Transverse colon (tissue), 4 donors: Measurements from ENCODE around the gene NHLH1. TPM values are rescaled to one million over a fixed set of nuclear protein-coding genes. Genes with fewer than 3 reads are reported as not detected.
"Not testable (repeated sequence)": the region's sequence is repeated elsewhere in the genome, so short reads cannot be mapped to it uniquely, and the experiment has no call there.

ENCODE experiments used
- DNase-seq: peaks from one replicate; pipeline ENCODE4 v3.0.0-alpha.2; 2019
- H3K27ac ChIP-seq, 4 donors: fragments of 200-600 bp; sonication (generic); 2 replicates each; pipeline ENCODE4 v1.5.1; 2016 to 2018; ENCODE audit warnings: inconsistent platforms in 4 of 4
- H3K27me3 ChIP-seq: fragments of 200-600 bp; sonication (generic); 2 replicates; pipeline ENCODE4 v1.5.1; 2017; ENCODE audit warnings: inconsistent platforms
- H3K36me3 ChIP-seq, 4 donors: fragments of 200-600 bp; sonication (generic); 2 replicates each; pipeline ENCODE4 v1.5.1; 2017 to 2019; ENCODE audit warnings: inconsistent platforms in 4 of 4
- H3K4me1 ChIP-seq, 4 donors: fragments of 200-600 bp; sonication (generic); 2 replicates each; pipeline ENCODE4 v1.5.1; 2017 to 2020; ENCODE audit warnings: inconsistent platforms in 4 of 4
- H3K4me3 ChIP-seq, 4 donors: fragments of 200-600 bp; sonication (generic); 1 replicate in 1 of 4; 2 replicates in 3 of 4; pipeline versions ENCODE4 v1.5.1 to v1.6.1; 2017 to 2019; ENCODE audit warnings: inconsistent platforms in 4 of 4
- H3K9me3 ChIP-seq, 2 donors: fragments of 200-600 bp; sonication (generic); 2 replicates each; pipeline ENCODE4 v1.5.1; 2017 to 2019; ENCODE audit warnings: inconsistent platforms in 2 of 2
- CTCF ChIP-seq, 5 experiments: fragments of 200-600 bp in 3 of 5; fragments of 450-650 bp in 2 of 5; sonication (generic) in 3 of 5; IDR thresholded peaks; 1 replicate in 2 of 5; 2 replicates in 3 of 5; pipeline ENCODE4 v1.5.1; 2016 to 2017; ENCODE audit warnings: antibody characterized with exemption in 5 of 5, inconsistent platforms in 3 of 5, mild to moderate bottlenecking in 2 of 5, moderate library complexity in 1 of 5
- EP300 ChIP-seq: sonication (generic); formaldehyde crosslinking; IDR thresholded peaks from one replicate; pipeline ENCODE4 v1.6.1; 2017; ENCODE audit warnings: antibody characterized with exemption, low read depth
- POLR2A ChIP-seq: fragments of 450-650 bp; IDR thresholded peaks from one replicate; pipeline ENCODE4 v1.6.1; 2016; ENCODE audit warnings: antibody characterized with exemption, mild to moderate bottlenecking, moderate library complexity
- POLR2AphosphoS5 ChIP-seq, 3 donors: sonication (generic); formaldehyde crosslinking; IDR thresholded peaks; one replicate each; pipeline ENCODE4 v1.6.1; 2016; ENCODE audit warnings: antibody characterized with exemption in 3 of 3
- WGBS, 2 donors: methylation state at CpG; one replicate each; pipeline ENCODE4 v1.1.5; 2018; ENCODE audit warnings: low coverage in 1 of 2; 5-methylcytosine and 5-hydroxymethylcytosine counted together
- in situ Hi-C, 4 donors: fragments of 200-750 bp; cut with MboI; loops; one replicate each; pipeline versions ENCODE4 v1.15.0 to v1.15.1; 2017; ENCODE audit warnings: low sequenced_read_pairs in 3 of 4, low pct_ligation_motif_present in 1 of 4, low pct_unique_long_range_greater_than_20kb in 1 of 4
- intact Hi-C: fragments of 100-400 bp; cut with DNase I; formaldehyde crosslinking; loops from one replicate; pipeline ENCODE4 v1.15.1; 2023; ENCODE audit warnings: low total_unique reads
- total RNA-seq, 4 donors: library from RNA; depleted of rRNA; stranded (reverse); fragments of >200 nt; gene quantifications; one replicate each; pipeline ENCODE4 v1.1.0, GENCODE V29; 2016

Gene NHLH1
- total RNA-seq, 4 donors from 2014 or later = not detected

- intact Hi-C loops = no loop called here
- no peaks in the 10 kb centered on the region for H3K9me3 ChIP-seq
- H3K27me3 ChIP-seq = no peaks in the 10 kb centered on the region
- H3K4me1 ChIP-seq = peaks cover 0 to 8% (median 5%) of the 10 kb centered on the region in 4 donors
- TF ChIP-seq EP300 (no peak), POLR2AphosphoS5 (IDR thresholded peaks at IDR 0.05) (no peak), CTCF (IDR thresholded peaks at IDR 0.05) (no peak), POLR2A (no peak)
- WGBS, 2 donors = 67 to 68% methylated on average over 2 to 7 of the region's 7 CpGs
- no peak overlapping the region for H3K4me3 ChIP-seq
- no peak overlapping the region for H3K27ac ChIP-seq
- no peaks in the 10 kb centered on the region for H3K36me3 ChIP-seq
- DNase-seq = no peak
- in situ Hi-C loops = no loop called here
Measured at GRCh38 chr1:160377585-160378206, 10.8 kb downstream of the NHLH1 start.

- H3K9me3 ChIP-seq, DNase-seq, H3K36me3 ChIP-seq, H3K4me3 ChIP-seq, in situ Hi-C loops, H3K4me1 ChIP-seq, H3K27me3 ChIP-seq, intact Hi-C loops, H3K27ac ChIP-seq: not testable (repeated sequence)
- 93 to 100% methylated on average over 1 to 2 of the region's 2 CpGs for WGBS, 2 donors
Measured at GRCh38 chr1:160384812-160385211, 17.9 kb downstream of the NHLH1 start.

- H3K4me3 ChIP-seq, H3K36me3 ChIP-seq, H3K27ac ChIP-seq, DNase-seq, intact Hi-C loops, H3K4me1 ChIP-seq, H3K27me3 ChIP-seq, in situ Hi-C loops, H3K9me3 ChIP-seq: not testable (repeated sequence)
- WGBS, 2 donors = 75 to 77% methylated on average over 4 of the region's 4 CpGs
Measured at GRCh38 chr1:160388406-160388805, 21.5 kb downstream of the NHLH1 start.

- Histone ChIP-seq H3K9me3 (no peaks in the 10 kb centered on the region), H3K27me3 (no peaks in the 10 kb centered on the region), H3K4me3 (no peak overlapping the region), H3K36me3 (no peaks in the 10 kb centered on the region), H3K4me1 (peaks cover 0 to 2% (median 0%) of the 10 kb centered on the region in 4 donors), H3K27ac (no peak overlapping the region)
- TF ChIP-seq EP300 (no peak), POLR2A (no peak), CTCF (IDR thresholded peaks at IDR 0.05) (no peak), POLR2AphosphoS5 (IDR thresholded peaks at IDR 0.05) (no peak)
- WGBS, 2 donors = 88 to 100% methylated on average over 4 to 8 of the region's 8 CpGs
- in situ Hi-C loops (no loop called here), intact Hi-C loops (no loop called here)
- no peak for DNase-seq
Measured at GRCh38 chr1:160394673-160395072, 27.8 kb downstream of the NHLH1 start.

GRCh38 chr1:160397651-160398050 lies 30.8 kb downstream of the NHLH1 start:
- H3K4me3 ChIP-seq = no peak overlapping the region
- H3K9me3 ChIP-seq = no peaks in the 10 kb centered on the region
- no peaks in the 10 kb centered on the region for H3K36me3 ChIP-seq
- H3K4me1 ChIP-seq = peaks cover 0 to 20% (median 8%) of the 10 kb centered on the region in 4 donors
- peaks cover 12% of the 10 kb centered on the region for H3K27me3 ChIP-seq
- in situ Hi-C loops (no loop called here), intact Hi-C loops (no loop called here)
- DNase-seq = no peak
- H3K27ac ChIP-seq = no peak overlapping the region
- 74% methylated on average over 1 of the region's 1 CpG; no CpG with 5 or more reads in 1 of the 2 donors for WGBS, 2 donors
- TF ChIP-seq POLR2AphosphoS5 (IDR thresholded peaks at IDR 0.05) (no peak), POLR2A (no peak), EP300 (no peak), CTCF (IDR thresholded peaks at IDR 0.05) (no peak)
